Erythroblast (primary cell): ENCODE data around the gene NPFF.

ENCODE experiments used
- GATA1 ChIP-seq: IDR thresholded peaks from 2 replicates; pipeline ENCODE4 v1.6.1; 2011; ENCODE audit warnings: low read depth, mild to moderate bottlenecking, control low read depth, low read length, moderate library complexity
- POLR2A ChIP-seq: IDR thresholded peaks from 2 replicates; pipeline ENCODE4 v1.6.1; 2011; ENCODE audit warnings: mild to moderate bottlenecking, low read length

- no peak for TF ChIP-seq POLR2A
- no peak for TF ChIP-seq GATA1
Observed at GRCh38 chr12:53474819-53475218, 32.5 kb downstream of the NPFF start.
